T-helper 2 cell treated with Interferon-gamma antibody and Interleukin-4, amounts not matched to agents 5 μg/mL and 100 μg/mL, for 36 hours (primary cell): ENCODE data around the gene NANS.
"Not testable (repeated sequence)": the region's sequence is repeated elsewhere in the genome, so short reads cannot be mapped to it uniquely, and the experiment has no call there.

Source experiments
- DNase-seq: peaks from one replicate; pipeline ENCODE4 v3.0.0; 2021; ENCODE audit warnings: low spot score
- H3K27ac Mint-ChIP-seq: one replicate; pipeline ENCODE4 v1.8.0; 2021; ENCODE audit warnings: mild to moderate bottlenecking, mixed read lengths
- H3K27me3 Mint-ChIP-seq: one replicate; pipeline ENCODE4 v1.8.0; 2021; ENCODE audit warnings: low read depth, mixed read lengths
- H3K36me3 Mint-ChIP-seq: one replicate; pipeline ENCODE4 v1.8.0; 2021; ENCODE audit warnings: low read depth, mixed read lengths
- H3K4me1 Mint-ChIP-seq: one replicate; pipeline ENCODE4 v1.8.0; 2021; ENCODE audit warnings: low read depth, mixed read lengths
- H3K4me3 Mint-ChIP-seq: one replicate; pipeline ENCODE4 v1.8.0; 2022; ENCODE audit warnings: mild to moderate bottlenecking, moderate library complexity, mixed read lengths
- H3K9me3 Mint-ChIP-seq: one replicate; pipeline ENCODE4 v1.8.0; 2021; ENCODE audit warnings: mixed read lengths

Gene NANS

GRCh38 chr9:98090674-98091073 lies 34.1 kb downstream of the NANS start:
- not testable (repeated sequence) for H3K4me3 Mint-ChIP-seq, DNase-seq, H3K27me3 Mint-ChIP-seq, H3K9me3 Mint-ChIP-seq
- H3K27ac Mint-ChIP-seq = peak overlapping the region; percentile 22
- peaks cover 26% of the 10 kb centered on the region for H3K4me1 Mint-ChIP-seq
- peaks cover 59% of the 10 kb centered on the region for H3K36me3 Mint-ChIP-seq

DNA sequence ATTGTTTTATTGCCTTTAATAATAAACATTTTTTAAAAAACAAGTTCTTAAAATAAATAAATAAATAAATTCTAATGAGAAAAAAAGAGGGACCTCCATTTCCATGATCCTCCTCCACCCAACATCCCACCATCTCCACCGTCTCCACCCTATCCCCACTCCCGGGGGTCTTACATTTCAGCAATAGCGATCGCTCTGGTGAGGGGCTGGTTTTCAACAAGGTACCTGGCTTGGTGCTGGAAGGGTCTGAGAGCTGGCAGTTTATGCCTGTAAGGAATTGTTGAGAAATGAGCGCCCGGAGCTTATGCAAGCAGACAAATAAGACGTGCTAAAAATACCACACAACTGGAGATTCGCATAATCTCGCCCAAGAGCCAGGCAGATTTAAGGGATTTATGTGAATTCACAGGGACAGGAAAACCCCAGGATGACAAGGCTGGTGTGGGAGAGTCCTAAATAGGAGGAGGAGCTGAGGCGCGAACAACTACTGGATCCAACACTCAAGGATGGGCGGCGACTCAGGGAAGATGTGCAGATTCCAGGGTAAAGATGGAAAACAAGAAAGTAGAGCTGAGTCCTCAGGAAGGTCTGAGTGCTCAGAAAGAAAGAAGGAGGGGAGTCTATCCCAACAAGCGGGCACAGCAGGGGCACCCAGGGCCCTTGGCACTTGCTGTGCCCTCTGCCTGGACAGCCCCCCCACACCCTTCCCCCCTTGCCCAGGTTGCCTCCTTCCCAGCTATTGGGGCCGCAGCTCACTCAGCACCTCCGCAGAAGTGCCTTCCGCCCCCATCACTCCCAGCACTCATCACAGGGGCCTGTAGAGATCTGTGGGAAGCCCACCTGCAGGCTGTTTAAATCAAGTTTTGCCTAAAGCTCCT lies 35.4 kb downstream of the NANS start:
- Mint-ChIP-seq H3K27ac (peak overlapping the region; percentile 26), H3K4me1 (peaks cover 26% of the 10 kb centered on the region), H3K36me3 (peaks cover 61% of the 10 kb centered on the region), H3K9me3 (no peaks in the 10 kb centered on the region), H3K4me3 (no peak overlapping the region), H3K27me3 (no peaks in the 10 kb centered on the region)
- DNase-seq = no peak

- Mint-ChIP-seq H3K27me3 (no peaks in the 10 kb centered on the region), H3K9me3 (no peaks in the 10 kb centered on the region), H3K27ac (peak overlapping the region; percentile 81), H3K4me1 (peaks cover 32% of the 10 kb centered on the region), H3K4me3 (no peak overlapping the region), H3K36me3 (peaks cover 65% of the 10 kb centered on the region)
- DNase-seq = no peak
Observed at GRCh38 chr9:98092613-98092931, 36.0 kb downstream of the NANS start.

GRCh38 chr9:98094316-98094715 lies 37.8 kb downstream of the NANS start:
- peaks cover 72% of the 10 kb centered on the region for H3K36me3 Mint-ChIP-seq
- no peaks in the 10 kb centered on the region for H3K9me3 Mint-ChIP-seq
- H3K27ac Mint-ChIP-seq = peak overlapping the region; percentile 79
- H3K27me3 Mint-ChIP-seq = no peaks in the 10 kb centered on the region
- DNase-seq = no peak
- H3K4me1 Mint-ChIP-seq = peaks cover 43% of the 10 kb centered on the region
- H3K4me3 Mint-ChIP-seq = no peak overlapping the region

- Mint-ChIP-seq H3K4me1 (peaks cover 42% of the 10 kb centered on the region), H3K36me3 (peaks cover 72% of the 10 kb centered on the region), H3K9me3 (no peaks in the 10 kb centered on the region), H3K4me3 (no peak overlapping the region), H3K27me3 (no peaks in the 10 kb centered on the region), H3K27ac (no peak overlapping the region)
- no peak for DNase-seq
Observed at GRCh38 chr9:98094851-98095250, 38.3 kb downstream of the NANS start.

GRCh38 chr9:98095401-98095800 lies 38.9 kb downstream of the NANS start:
- Mint-ChIP-seq H3K27me3 (no peaks in the 10 kb centered on the region), H3K4me1 (peaks cover 43% of the 10 kb centered on the region), H3K27ac (no peak overlapping the region), H3K36me3 (peaks cover 73% of the 10 kb centered on the region), H3K9me3 (no peaks in the 10 kb centered on the region), H3K4me3 (no peak overlapping the region)
- DNase-seq = no peak

- H3K9me3 Mint-ChIP-seq = no peaks in the 10 kb centered on the region
- H3K36me3 Mint-ChIP-seq = peaks cover 74% of the 10 kb centered on the region
- peaks cover 48% of the 10 kb centered on the region for H3K4me1 Mint-ChIP-seq
Observed at GRCh38 chr9:98096091-98096490, 39.6 kb downstream of the NANS start.

DNA sequence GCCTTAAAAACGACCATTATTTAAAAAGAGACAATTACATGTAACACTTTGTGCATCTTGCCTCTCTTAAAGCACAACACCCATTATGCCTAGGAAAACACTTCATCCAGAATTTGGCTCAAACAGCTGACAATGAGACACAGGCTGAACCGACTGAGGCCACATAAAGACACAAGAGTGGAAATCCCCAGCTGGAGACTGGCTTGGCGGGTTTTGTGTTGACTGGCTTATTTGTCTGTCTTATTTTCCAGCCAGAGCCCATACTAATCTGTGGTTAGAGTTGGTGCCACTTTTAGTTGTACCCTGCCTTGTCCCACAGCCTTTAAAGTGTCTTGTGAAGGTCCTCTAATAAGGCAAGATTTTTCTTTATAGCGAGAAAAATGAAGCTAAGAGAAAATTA lies 41.3 kb downstream of the NANS start:
- Mint-ChIP-seq H3K4me1 (peaks cover 54% of the 10 kb centered on the region), H3K4me3 (peak overlapping the region; percentile 44), H3K27me3 (no peaks in the 10 kb centered on the region)

More at GRCh38 chr9:98096091-98096490, 39.6 kb downstream of the NANS start:
- Mint-ChIP-seq H3K4me3 (no peak overlapping the region), H3K27ac (peak overlapping the region; percentile 76), H3K27me3 (no peaks in the 10 kb centered on the region)
- DNase-seq = no peak

GRCh38 chr9:98099346-98099745 lies 42.8 kb downstream of the NANS start:
- H3K4me3 Mint-ChIP-seq = peak overlapping the region; percentile 80

More for the DNA sequence above, 41.3 kb downstream of the NANS start:
- DNase-seq = peak; percentile 58
- H3K9me3 Mint-ChIP-seq = no peaks in the 10 kb centered on the region
- H3K36me3 Mint-ChIP-seq = peaks cover 70% of the 10 kb centered on the region
- H3K27ac Mint-ChIP-seq = peak overlapping the region; percentile 76

DNA sequence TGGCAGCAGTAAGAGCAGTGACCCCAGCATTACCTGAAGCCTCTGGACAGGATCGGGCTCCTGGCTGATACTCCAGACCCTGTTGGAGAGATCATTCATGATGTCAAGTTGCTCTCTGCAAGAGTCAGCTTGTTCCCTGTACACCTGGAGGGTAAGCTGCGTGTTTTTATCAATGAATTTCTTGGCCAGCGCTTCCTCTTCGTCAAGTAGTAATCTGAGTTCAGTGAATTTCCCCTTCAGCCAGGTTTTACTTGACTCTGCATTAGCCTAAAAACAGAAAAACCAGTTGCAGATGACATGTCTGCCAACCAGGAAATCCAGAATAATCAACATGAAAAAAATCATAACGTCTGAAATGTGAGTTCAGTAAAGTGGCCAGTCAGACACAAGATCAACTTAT lies 43.4 kb downstream of the NANS start:
- Mint-ChIP-seq H3K4me1 (peaks cover 62% of the 10 kb centered on the region), H3K36me3 (peaks cover 69% of the 10 kb centered on the region)

More at GRCh38 chr9:98099346-98099745, 42.8 kb downstream of the NANS start:
- Mint-ChIP-seq H3K4me1 (peaks cover 60% of the 10 kb centered on the region), H3K27ac (peak overlapping the region; percentile 90), H3K9me3 (no peaks in the 10 kb centered on the region), H3K36me3 (peaks cover 69% of the 10 kb centered on the region), H3K27me3 (no peaks in the 10 kb centered on the region)
- DNase-seq = no peak

DNA sequence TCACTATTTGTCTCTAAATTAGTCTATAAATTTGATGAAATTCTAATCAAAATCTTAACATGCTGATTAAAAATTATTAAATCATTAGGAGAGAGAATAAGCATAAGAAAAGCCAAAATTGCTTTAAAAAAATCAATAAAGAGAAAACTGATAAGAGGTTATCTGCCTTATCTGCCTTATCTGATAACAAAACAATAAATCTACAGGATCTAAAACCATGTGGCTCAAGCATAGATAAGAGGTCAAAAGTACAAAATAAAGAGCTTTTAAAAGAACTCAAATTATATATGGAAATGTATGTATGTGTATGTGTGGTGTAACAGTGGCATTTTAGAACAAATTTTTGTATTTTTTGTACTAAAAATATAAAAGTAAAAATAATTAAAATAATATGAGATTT lies 43.9 kb downstream of the NANS start:
- H3K27ac Mint-ChIP-seq = peak overlapping the region; percentile 90
- H3K9me3 Mint-ChIP-seq = no peaks in the 10 kb centered on the region
- peaks cover 70% of the 10 kb centered on the region for H3K36me3 Mint-ChIP-seq
- H3K4me3 Mint-ChIP-seq = peak overlapping the region; percentile 80
- H3K27me3 Mint-ChIP-seq = no peaks in the 10 kb centered on the region
- peaks cover 63% of the 10 kb centered on the region for H3K4me1 Mint-ChIP-seq
- no peak for DNase-seq

More for the DNA sequence above, 43.4 kb downstream of the NANS start:
- peak overlapping the region; percentile 80 for H3K4me3 Mint-ChIP-seq
- no peaks in the 10 kb centered on the region for H3K27me3 Mint-ChIP-seq
- peak overlapping the region; percentile 90 for H3K27ac Mint-ChIP-seq
- DNase-seq = no peak
- no peaks in the 10 kb centered on the region for H3K9me3 Mint-ChIP-seq

DNA sequence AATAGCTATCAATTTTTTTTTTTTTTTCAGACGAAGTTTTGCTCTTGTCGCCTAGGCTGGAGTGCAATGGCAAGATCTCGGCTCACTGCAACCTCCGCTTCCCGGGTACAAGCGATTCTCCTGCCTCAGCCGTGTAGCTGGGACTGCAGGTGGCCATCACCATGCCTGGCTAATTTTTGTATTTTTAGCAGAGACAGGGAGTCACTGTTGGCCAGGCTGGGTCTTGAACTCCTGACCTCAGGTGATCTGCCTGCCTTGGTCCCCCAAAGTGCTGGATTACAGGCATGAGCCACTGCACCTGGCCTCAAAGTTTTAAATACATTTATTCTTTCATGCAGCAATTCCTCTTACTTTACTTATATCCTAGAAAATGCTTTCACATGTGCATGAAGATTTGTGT lies 44.9 kb downstream of the NANS start:
- H3K27ac Mint-ChIP-seq = peak overlapping the region; percentile 90
- no peaks in the 10 kb centered on the region for H3K9me3 Mint-ChIP-seq
- peaks cover 70% of the 10 kb centered on the region for H3K36me3 Mint-ChIP-seq
- H3K4me3 Mint-ChIP-seq = peak overlapping the region; percentile 73
- H3K4me1 Mint-ChIP-seq = peaks cover 71% of the 10 kb centered on the region
- no peaks in the 10 kb centered on the region for H3K27me3 Mint-ChIP-seq
- DNase-seq = no peak

- H3K27ac Mint-ChIP-seq = peak overlapping the region; percentile 90
- H3K36me3 Mint-ChIP-seq = peaks cover 71% of the 10 kb centered on the region
- H3K4me1 Mint-ChIP-seq = peaks cover 71% of the 10 kb centered on the region
- peak overlapping the region; percentile 73 for H3K4me3 Mint-ChIP-seq
- DNase-seq = peak; percentile 82
- H3K9me3 Mint-ChIP-seq = no peaks in the 10 kb centered on the region
- H3K27me3 Mint-ChIP-seq = no peaks in the 10 kb centered on the region
Observed at GRCh38 chr9:98101868-98102273, 45.3 kb downstream of the NANS start.

- Mint-ChIP-seq H3K36me3 (peaks cover 71% of the 10 kb centered on the region), H3K27ac (peak overlapping the region; percentile 92), H3K4me1 (peaks cover 73% of the 10 kb centered on the region), H3K4me3 (peak overlapping the region; percentile 60), H3K9me3 (no peaks in the 10 kb centered on the region), H3K27me3 (no peaks in the 10 kb centered on the region)
- DNase-seq = no peak
Observed at GRCh38 chr9:98104445-98104881, 47.9 kb downstream of the NANS start.
